GM12891 (cell line): Measurements from ENCODE around the gene CHST10.
"Not testable (repeated sequence)": the region's sequence is repeated elsewhere in the genome, so short reads cannot be mapped to it uniquely, and the experiment has no call there.

Experiments used
- DNase-seq: peaks from one replicate; pipeline ENCODE4 v3.0.0; 2011; ENCODE audit warnings: low spot score; ENCODE audit not compliant: insufficient read length
- FAIRE-seq: peaks from 2 replicates; lab custom pipeline; 2011; peaks lifted over from hg19 to GRCh38; lab: Jason Lieb, UNC
- PAX5 ChIP-seq: IDR thresholded peaks from 2 replicates; pipeline ENCODE4 v1.6.1; 2011; ENCODE audit warnings: low read length, moderate library complexity, mild to moderate bottlenecking; ENCODE audit not compliant: insufficient read depth, severe bottlenecking
- POLR2A ChIP-seq: IDR thresholded peaks from 2 replicates; pipeline ENCODE4 v1.6.1; 2011; ENCODE audit warnings: low read depth, low read length, control low read depth
- POLR2AphosphoS5 ChIP-seq: IDR thresholded peaks from 2 replicates; pipeline ENCODE4 v1.6.1; 2011; ENCODE audit warnings: low read depth, low read length, control low read depth
- POU2F2 ChIP-seq: IDR thresholded peaks from 2 replicates; pipeline ENCODE4 v1.6.1; 2011; ENCODE audit warnings: low read depth, mild to moderate bottlenecking, control low read depth, low read length, moderate library complexity
- SPI1 ChIP-seq: IDR thresholded peaks from 2 replicates; pipeline ENCODE4 v1.6.1; 2011; ENCODE audit warnings: low read depth, low read length, control low read depth
- TAF1 ChIP-seq: IDR thresholded peaks from 2 replicates; pipeline ENCODE4 v1.6.1; 2011; ENCODE audit warnings: low read depth, low read length, control low read depth

Gene CHST10

GRCh38 chr2:100388703-100389102, 28.8 kb downstream of the CHST10 start:
- no peak for DNase-seq
- FAIRE-seq = no peak
- no peak for TF ChIP-seq POU2F2
- TF ChIP-seq SPI1 = no peak
- no peak for TF ChIP-seq POLR2A
- no peak for TF ChIP-seq TAF1
- no peak for TF ChIP-seq POLR2AphosphoS5
- TF ChIP-seq PAX5 = no peak

DNA sequence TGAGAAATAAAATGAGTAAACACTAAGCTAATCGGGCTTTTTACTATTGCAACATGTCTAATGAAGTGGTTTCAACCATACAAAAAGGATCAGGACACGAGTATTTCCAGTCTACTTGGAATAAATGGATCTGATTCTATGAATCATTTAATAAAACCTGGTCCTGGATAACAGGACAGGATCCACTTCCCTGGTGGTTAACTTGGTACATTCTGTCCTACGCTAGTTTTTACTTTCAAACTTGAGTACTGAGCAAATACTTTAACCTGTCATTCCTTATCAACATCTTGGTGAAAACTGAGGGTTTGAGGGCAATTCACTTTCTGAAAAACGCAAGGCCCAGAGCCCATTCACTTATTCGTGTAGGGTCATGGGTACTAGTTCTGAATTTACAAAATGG, 33.5 kb downstream of the CHST10 start:
- TF ChIP-seq SPI1 (no peak), POLR2AphosphoS5 (no peak), POU2F2 (no peak), PAX5 (no peak), POLR2A (no peak), TAF1 (no peak)
- DNase-seq (no peak), FAIRE-seq (no peak)

DNA sequence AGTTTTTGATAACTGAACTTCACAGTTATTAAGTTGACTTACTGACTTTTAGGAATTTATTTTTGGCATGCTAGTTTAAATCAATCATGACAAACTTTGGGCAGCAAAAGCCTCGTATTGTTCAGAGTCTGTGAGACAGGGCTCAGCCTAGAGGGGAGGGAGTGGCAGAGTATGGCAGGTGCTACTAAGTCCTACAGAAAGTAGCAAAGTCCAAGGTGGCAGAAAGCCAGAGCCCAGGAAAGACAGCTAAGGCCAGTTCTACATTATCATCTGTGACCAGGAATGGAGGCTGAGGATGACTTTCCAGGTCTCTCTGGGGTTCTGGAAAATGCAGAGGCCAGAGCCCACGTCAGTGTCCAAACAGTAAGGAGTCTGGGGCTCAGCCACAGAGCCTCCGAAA, 34.2 kb downstream of the CHST10 start:
- no peak for TF ChIP-seq POU2F2
- TF ChIP-seq POLR2A = no peak
- no peak for TF ChIP-seq TAF1
- no peak for TF ChIP-seq SPI1
- TF ChIP-seq PAX5 = no peak
- TF ChIP-seq POLR2AphosphoS5 = no peak
- FAIRE-seq = no peak

GRCh38 chr2:100381240-100381639, 36.2 kb downstream of the CHST10 start:
- TF ChIP-seq POLR2AphosphoS5 (no peak), POLR2A (no peak), TAF1 (no peak), POU2F2 (no peak), SPI1 (peak; percentile 86), PAX5 (no peak)
- DNase-seq (no peak), FAIRE-seq (peak; percentile 58)

More for the DNA sequence above, 34.2 kb downstream of the CHST10 start:
- no peak for DNase-seq

- TF ChIP-seq PAX5 (no peak), POU2F2 (no peak), TAF1 (no peak), POLR2A (no peak), POLR2AphosphoS5 (no peak)
- FAIRE-seq (no peak), DNase-seq (no peak)
Measured at GRCh38 chr2:100380681-100381080, 36.8 kb downstream of the CHST10 start.

GRCh38 chr2:100376836-100377235, 40.6 kb downstream of the CHST10 start:
- DNase-seq = no peak
- no peak for FAIRE-seq
- TF ChIP-seq PAX5 (no peak), POU2F2 (no peak), POLR2AphosphoS5 (no peak), TAF1 (no peak), SPI1 (no peak), POLR2A (no peak)

GRCh38 chr2:100367163-100367562, 50.3 kb downstream of the CHST10 start:
- no peak for DNase-seq
- peak; percentile 76 for FAIRE-seq
- TF ChIP-seq POU2F2 = no peak
- TF ChIP-seq POLR2AphosphoS5 = no peak
- TF ChIP-seq PAX5 = no peak

GRCh38 chr2:100365434-100365833, 52.0 kb downstream of the CHST10 start:
- DNase-seq = no peak
- FAIRE-seq = no peak
- TF ChIP-seq POLR2AphosphoS5 = no peak
- no peak for TF ChIP-seq PAX5
- TF ChIP-seq POLR2A = no peak
- TF ChIP-seq POU2F2 = no peak
- TF ChIP-seq SPI1 = no peak

- FAIRE-seq, DNase-seq: not testable (repeated sequence)
Measured at GRCh38 chr2:100362269-100362668, 55.2 kb downstream of the CHST10 start.

GRCh38 chr2:100359576-100359975, 57.9 kb downstream of the CHST10 start:
- no peak for FAIRE-seq

DNA sequence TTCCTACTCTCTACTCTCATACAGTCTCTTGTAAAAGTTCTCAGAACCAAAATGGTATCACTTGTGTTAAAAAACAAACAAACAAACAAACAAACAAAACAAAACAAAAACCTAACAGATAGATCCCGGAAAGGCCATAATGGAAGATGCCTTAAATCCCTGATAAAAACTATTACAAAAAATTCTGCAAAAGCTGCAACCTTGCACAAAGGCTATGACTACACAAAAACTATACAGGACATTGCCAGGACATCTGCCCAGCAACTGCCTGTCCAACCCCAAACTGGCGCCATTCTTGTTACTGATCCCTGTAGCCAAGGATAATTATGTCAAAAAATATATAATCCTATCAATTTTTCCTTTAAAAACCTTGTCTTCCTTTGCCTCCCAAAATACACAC, 58.9 kb downstream of the CHST10 start:
- TF ChIP-seq SPI1 (no peak), TAF1 (no peak)
- FAIRE-seq (no peak), DNase-seq (no peak)

More at GRCh38 chr2:100359576-100359975, 57.9 kb downstream of the CHST10 start:
- DNase-seq = no peak
- TF ChIP-seq POLR2A (no peak), POLR2AphosphoS5 (no peak), PAX5 (no peak), TAF1 (no peak), SPI1 (no peak), POU2F2 (no peak)
